HG03558 (cell line): ENCODE results near the gene FRMD3.
"Not testable (repeated sequence)": the region's sequence is repeated elsewhere in the genome, so short reads cannot be mapped to it uniquely, and the experiment has no call there.

Source experiments
- ATAC-seq: cut with Tn5 transposase; IDR thresholded peaks from one replicate; pipeline ENCODE4 v1.9.1; 2021; ENCODE audit warnings: moderate number of reproducible peaks; ENCODE audit not compliant: unreplicated experiment; ENCODE audit errors: extremely low read depth

Gene FRMD3

GRCh38 chr9:83405759-83406158 lies 132.4 kb downstream of the FRMD3 start:
- ATAC-seq: no peak

- no peak for ATAC-seq
Observed at GRCh38 chr9:83403527-83404238, 134.5 kb downstream of the FRMD3 start.

- no peak for ATAC-seq
Observed at GRCh38 chr9:83401328-83401900, 136.8 kb downstream of the FRMD3 start.

DNA sequence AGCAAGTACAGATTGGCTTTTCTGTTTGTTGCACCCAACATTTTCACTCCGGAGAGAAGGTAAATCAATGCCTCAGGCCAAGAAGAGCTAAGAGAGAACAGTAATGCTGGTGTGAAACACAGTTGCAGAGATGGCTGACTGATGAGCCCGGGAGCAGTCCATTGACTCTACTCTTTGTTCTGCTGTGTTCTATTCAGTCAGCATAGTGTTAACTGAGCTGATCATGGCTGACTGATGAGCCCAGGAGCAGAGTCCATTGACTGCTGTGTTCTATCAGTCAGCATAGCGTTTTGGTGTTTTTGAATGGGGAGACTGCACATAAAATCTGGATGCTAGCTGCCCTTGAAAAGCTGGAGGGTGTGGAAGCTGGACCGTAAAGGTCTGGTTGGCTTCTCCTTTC lies 141.4 kb downstream of the FRMD3 start:
- ATAC-seq: no peak

GRCh38 chr9:83396342-83396741 lies 141.9 kb downstream of the FRMD3 start:
- no peak for ATAC-seq

DNA sequence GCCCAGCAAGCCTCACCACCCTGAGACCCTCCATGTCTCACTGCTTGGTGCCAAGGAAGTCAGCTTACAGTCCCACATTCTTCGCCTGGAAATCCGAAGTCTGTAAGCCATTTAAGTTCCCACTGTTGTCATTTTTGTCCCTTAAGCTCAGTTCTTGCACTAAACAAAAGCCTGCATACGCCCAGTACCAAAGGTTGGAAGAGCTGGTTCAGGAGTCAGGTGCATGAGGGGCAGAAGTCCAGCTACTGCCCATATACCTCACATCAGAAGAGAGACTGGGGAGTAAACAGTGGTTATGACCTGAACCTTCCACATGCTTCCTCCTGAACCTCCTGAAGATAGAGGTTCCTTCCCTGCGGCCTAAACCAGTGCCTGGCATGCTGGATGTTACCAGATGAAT lies 146.0 kb downstream of the FRMD3 start:
- ATAC-seq: no peak

- ATAC-seq: no peak
Observed at GRCh38 chr9:83388346-83388745, 149.9 kb downstream of the FRMD3 start.

- ATAC-seq: no peak
Observed at GRCh38 chr9:83387401-83388185, 150.6 kb downstream of the FRMD3 start.

DNA sequence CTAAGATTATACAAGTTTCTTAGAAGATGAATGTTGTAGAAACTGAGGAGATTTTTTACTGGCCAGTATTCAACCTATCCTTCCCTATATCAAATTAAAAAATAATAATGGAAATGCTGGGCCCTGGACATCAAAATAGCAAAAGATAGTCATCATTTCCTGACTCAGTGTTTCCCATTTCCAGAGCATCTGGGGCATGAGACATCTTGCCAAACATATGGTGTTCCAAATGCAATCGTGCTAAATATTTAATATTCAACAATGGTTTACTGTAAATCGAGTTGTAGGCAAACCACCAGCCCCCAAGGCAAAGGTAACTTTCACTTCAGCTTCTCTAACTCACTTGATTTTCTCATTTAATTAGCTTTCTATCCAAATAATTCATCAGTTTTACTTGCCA lies 152.9 kb downstream of the FRMD3 start:
- ATAC-seq: no peak

- no peak for ATAC-seq
Observed at GRCh38 chr9:83384214-83384613, 154.0 kb downstream of the FRMD3 start.

- ATAC-seq: no peak
Observed at GRCh38 chr9:83383034-83383433, 155.2 kb downstream of the FRMD3 start.

- ATAC-seq: no peak
Observed at GRCh38 chr9:83382421-83382820, 155.8 kb downstream of the FRMD3 start.

GRCh38 chr9:83379045-83379444 lies 159.2 kb downstream of the FRMD3 start:
- ATAC-seq: no peak

DNA sequence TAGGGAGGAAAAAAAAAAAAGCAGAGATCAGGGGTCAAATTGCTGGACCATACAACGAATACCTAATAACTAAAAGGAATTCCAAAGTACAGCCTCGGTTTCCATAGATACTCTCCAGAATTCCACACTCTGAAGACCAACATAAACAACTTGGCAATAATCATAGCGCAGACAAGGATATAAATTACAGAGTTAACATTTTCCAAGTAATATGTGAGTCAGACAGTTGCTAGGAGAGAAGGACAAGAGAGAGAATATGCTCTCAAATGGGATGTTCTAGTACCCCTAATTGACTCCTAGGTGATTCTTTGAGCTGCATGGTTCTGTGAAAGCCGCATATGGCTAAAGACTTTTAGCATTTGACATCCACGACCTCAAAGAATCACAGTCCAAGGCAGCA lies 165.2 kb downstream of the FRMD3 start:
- ATAC-seq: no peak

DNA sequence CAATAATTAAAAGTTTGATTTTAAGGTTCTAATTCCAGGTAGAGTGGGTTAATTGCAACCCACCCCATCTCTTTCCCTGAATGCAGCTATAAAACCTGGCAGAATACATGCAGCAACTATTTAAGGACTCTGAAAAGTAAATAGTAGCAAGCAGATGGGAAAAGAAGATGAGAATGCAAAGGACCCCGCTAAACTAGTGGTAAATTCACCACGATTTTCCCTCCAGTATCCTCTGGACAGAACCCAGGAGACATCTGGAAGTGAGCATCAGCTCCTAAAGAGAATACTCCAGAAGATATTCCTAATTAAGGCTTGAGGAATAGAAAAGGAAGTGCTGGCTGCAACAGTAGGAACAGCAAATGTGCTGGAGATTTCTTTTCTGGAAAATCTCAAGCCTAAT lies 170.9 kb downstream of the FRMD3 start:
- ATAC-seq: no peak

DNA sequence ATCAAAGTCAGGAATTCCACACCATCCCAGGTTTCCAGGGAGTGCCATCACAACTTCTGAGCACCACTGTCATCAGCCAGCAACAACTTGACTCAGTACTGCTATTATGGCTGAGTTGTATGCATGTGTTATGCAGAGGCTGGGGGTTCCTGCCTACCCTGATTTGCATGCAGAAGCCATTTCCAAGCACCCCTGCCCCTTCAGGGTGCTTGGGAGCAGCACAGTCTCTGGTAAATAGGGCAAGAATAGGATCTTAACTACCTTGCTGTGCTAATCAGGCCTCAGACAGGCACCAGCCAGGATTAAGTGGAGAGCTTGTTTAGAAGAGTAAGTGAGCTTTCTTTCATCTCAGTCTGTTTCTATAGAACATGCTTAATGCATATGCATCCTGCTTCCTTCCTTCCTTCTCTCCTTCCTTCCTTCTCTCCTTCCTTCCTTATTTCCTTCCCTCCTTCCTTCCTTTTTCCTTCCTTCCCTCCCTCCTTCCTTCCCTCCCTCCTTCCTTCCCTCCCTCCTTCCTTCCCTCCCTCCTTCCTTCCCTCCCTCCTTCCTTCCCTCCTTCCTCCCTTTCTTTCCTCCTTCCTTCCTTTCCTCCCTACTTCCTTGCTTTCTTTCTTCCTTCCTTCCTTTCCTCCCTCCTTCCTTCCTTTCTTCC lies 175.7 kb downstream of the FRMD3 start:
- no peak for ATAC-seq

DNA sequence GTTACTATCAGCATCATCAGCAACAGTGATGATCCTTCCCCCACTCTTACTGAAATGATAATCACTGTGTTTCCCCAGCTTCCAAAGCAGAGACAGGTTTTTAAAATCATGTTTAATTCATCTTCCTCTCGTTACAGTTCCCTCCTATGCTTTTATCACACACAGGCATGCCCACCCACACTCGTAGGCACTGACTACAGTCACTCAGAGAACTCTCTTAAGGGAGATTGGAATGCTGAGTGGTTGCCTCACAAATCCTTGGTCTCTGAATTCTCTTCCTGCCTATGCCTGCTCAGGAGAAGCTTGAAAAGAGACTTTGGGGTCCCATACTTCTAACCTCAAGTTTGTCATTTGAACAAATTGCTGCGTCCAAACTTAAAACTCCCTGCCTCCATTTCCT lies 179.2 kb downstream of the FRMD3 start:
- no peak for ATAC-seq

GRCh38 chr9:83358493-83358892 lies 179.7 kb downstream of the FRMD3 start:
- ATAC-seq: not testable (repeated sequence)

DNA sequence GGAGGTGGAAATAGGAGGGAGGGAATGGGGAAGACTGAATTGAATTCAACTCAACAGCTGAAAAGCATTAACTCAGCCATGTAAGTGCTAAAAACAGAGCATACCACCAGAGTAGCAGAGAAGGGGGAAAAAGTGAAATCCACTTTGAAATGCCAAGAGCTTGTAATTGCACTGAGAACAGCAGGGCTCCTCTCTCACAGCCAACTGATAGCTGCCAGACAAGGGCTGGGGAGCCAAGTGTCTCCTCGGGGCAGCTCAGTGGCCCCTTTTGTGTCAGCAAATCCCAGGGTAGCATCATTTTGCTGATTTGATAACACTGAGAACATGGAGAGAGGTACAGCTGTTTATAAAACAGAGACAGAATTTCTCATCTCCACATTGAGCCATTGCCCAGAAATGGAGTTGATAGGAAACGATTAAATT lies 182.5 kb downstream of the FRMD3 start:
- ATAC-seq: no peak

DNA sequence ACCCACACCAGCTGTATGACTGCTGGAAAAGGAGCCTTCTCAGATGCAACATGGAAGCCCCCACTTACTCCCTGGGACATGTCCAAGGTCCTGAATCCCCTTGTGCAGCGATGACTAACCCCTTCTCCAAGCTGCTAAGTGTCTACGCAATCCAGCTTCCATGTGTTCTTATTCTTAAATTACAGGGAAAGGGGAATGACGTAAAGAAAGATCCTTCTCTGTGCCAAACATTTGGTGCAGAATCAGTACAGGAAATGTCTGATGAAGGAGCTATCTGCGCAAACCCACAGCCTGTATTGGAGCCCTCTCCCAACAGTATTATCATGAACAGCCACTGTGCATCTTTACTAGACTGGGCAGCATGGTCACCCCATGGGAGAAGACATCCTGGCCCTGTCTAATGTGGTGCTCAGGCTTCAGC lies 183.2 kb downstream of the FRMD3 start:
- ATAC-seq: no peak

DNA sequence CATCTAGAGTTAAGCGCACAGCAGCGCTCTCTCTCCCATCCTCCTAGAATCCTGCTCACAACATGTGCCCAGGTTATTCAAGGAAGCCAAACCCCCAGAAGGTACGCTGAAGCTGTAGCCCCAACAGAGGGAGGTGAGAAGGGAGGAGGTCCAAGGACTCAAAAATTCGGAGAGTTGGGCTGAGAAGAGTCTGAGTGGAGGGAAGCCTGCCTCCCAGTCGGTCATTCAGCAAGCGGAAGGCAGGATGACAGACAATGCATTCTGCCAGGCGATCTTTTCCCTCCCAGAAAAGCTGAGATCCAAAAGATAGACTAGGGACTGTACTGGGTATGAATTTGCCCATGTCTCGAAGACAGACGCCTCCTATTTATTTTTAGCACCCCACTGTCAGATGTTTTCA lies 189.2 kb downstream of the FRMD3 start:
- no peak for ATAC-seq
